Measurements from ENCODE around the gene LINC00632.

DNA sequence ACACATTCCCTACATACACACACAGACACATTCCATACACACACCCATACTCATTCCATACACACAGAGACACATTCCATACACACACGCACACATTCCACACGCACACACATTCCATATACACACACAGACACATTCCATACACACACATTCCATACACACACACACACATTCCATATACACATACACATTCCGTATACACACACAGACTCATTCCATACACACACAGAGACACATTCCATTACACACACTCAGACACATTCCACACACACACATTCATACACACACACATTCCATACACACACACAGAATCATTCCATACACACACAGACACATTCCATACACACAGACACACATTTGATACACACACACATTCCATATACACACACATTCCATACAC is 15.2 kb downstream of the LINC00632 start:
- TF ChIP-seq, protein P1, sequence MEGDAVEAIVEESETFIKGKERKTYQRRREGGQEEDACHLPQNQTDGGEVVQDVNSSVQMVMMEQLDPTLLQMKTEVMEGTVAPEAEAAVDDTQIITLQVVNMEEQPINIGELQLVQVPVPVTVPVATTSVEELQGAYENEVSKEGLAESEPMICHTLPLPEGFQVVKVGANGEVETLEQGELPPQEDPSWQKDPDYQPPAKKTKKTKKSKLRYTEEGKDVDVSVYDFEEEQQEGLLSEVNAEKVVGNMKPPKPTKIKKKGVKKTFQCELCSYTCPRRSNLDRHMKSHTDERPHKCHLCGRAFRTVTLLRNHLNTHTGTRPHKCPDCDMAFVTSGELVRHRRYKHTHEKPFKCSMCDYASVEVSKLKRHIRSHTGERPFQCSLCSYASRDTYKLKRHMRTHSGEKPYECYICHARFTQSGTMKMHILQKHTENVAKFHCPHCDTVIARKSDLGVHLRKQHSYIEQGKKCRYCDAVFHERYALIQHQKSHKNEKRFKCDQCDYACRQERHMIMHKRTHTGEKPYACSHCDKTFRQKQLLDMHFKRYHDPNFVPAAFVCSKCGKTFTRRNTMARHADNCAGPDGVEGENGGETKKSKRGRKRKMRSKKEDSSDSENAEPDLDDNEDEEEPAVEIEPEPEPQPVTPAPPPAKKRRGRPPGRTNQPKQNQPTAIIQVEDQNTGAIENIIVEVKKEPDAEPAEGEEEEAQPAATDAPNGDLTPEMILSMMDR (IDR thresholded peaks at IDR 0.05; ENCODE audit: low read depth, low read length, poor library complexity, severe bottlenecking), result no peak
- no peak for TF ChIP-seq EZH2phosphoT487 (IDR thresholded peaks at IDR 0.05; ENCODE audit: borderline replicate concordance, low read length)
